Heart left ventricle (tissue), 13 donors: ENCODE results near the gene NR5A2.

ENCODE experiments used
- CTCF ChIP-seq, 12 donors: fragments of 200-600 bp; sonication (generic) in 4 of 12; IDR thresholded peaks; one replicate each; pipeline versions ENCODE4 v1.5.0 to v1.8.0; 2018 to 2022; ENCODE audit warnings: antibody characterized with exemption in 12 of 12, mild to moderate bottlenecking in 5 of 12
- POLR2A ChIP-seq, 2 donors: fragments of 450-650 bp; IDR thresholded peaks; one replicate each; pipeline ENCODE4 v1.6.1; 2017; ENCODE audit warnings: antibody characterized with exemption in 2 of 2, mild to moderate bottlenecking in 2 of 2, moderate library complexity in 2 of 2
- donor health status: ischemic (EF 13 %, LVEDD 7.1; RV severe dilation, severe dysfunction).
- donor health status: DM: no; HTN: yes; CAD: no.
- donor health status: DM: no; HTN: no; CAD: no.
- donor health status: ischemic (EF 25% LVEDD 6.9; RV normal size, moderate dysfunction).
- donor health status: ischemic (EF 25% LVEDD 5.7; RV mildly dilated, moderate dysfunction).
- donor health status: ischemic (EF 35%, LVEDD 5.7; RV mildly dilated, moderate dysfunction).
- donor health status: nonischemic (EF 11% LVEDD 7.7; RV severe dilation, severe dysfunction).
- donor health status: DM: yes; HTN: yes; CAD: no.
- donor health status: PGD.
- donor health status: ischemic (EF 29% LVEDD 5.4; RV normal size, mild dysfunction).
- donor health status: nonischemic (EF 23%, LVEDD 6.1; RV moderate dilation, normal function).

GRCh38 chr1:200143347-200143746 is 115.8 kb downstream of the NR5A2 start:
- TF ChIP-seq CTCF (IDR thresholded peaks at IDR 0.05) (no peak), POLR2A (IDR thresholded peaks at IDR 0.05) (no peak)
